NT2/D1 (cell line): ENCODE data around the gene OR4E2.

Source experiments
- SUZ12 ChIP-seq: IDR thresholded peaks from 2 replicates; pipeline ENCODE4 v1.6.1; 2011; ENCODE audit not compliant: insufficient read length, insufficient read depth; ENCODE audit errors: extremely low read depth
- YY1 ChIP-seq: IDR thresholded peaks from 2 replicates; pipeline ENCODE4 v1.6.1; 2011; ENCODE audit not compliant: insufficient read length, insufficient read depth

DNA sequence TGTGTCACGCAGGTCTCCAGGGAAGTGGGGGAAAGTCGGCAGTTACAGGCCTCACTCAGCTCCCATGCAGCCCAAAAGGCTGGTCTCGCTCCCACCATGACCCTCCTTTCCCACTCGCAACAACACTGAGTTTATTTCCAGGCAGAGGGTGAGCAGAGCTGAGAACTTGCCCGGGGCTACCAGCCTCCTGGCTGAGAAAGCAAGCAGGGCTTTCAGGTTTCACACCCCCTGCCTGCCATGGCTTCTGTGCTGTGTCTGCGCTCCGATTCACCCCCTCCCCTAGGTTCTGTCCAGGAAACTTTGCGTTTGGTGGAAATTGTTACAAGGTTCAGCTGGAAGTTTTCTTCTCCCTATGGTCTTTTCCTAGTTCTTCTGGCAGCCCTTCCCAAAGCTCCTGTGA, 36.0 kb upstream of the OR4E2 start:
- TF ChIP-seq SUZ12 (no peak), YY1 (no peak)
